UCSD-AML1 (cell line): ENCODE measurements around the gene CREG2.
"Not testable (repeated sequence)": the region's sequence is repeated elsewhere in the genome, so short reads cannot be mapped to it uniquely, and the experiment has no call there.

Experiments
- DNase-seq: peaks from one replicate; lab custom pipeline; 2025; ENCODE audit not compliant: unreplicated experiment; lab: John Stamatoyannopoulos, UW

CREG2 gene

DNA sequence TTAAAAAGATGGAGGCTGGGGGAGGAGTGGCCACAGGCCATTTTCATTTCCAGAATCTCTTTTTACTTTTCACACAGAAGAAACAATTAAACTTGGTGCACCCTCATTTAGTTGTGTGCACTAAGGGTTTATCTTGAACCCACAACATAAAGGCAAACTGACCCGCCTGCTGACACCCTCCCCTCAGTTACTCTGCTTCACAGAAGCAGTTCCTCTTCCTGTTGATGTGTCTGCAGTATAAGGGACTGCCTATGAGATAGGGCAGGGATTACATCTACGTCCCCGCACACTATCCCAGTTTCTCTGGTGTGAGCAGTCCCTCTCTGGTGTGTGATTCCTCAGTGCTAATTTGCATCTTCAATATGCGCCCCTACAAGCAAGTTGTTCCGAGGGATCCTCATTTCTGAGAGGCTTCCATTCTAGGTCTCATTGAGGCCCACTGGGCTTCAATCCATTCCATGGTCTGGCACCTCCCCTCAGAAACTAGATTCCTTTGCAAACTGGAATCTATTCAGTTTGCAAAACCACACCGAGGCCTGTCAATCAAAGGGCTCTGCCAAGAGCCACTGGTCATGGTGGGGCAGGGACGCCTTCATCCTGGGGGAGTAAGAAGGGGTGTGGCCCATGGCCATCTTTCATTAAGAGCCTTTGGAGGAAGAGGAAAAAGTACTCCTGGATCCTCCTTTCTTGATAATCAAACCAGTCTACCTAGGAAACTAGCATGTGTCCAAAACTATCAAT is 12.3 kb downstream of the CREG2 start:
- no peak for DNase-seq

DNA sequence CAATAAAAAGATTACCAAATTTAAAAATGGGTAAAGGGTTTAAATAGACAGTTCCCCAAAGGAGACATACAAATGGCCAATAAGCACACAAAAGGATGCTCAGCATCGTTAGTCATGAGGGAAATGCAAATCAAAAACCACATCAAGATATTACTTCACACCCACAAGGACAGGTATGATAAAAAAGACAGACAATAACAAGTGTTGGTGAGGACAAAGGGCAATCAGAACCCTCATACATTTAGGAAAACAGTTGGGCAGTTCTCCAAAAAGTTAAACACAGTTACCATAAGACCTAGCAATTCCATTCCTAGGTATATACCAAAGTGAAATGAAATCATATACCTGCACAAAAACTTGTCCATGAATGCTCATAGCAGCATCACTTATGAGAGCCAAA is 14.5 kb downstream of the CREG2 start:
- DNase-seq: no peak

DNA sequence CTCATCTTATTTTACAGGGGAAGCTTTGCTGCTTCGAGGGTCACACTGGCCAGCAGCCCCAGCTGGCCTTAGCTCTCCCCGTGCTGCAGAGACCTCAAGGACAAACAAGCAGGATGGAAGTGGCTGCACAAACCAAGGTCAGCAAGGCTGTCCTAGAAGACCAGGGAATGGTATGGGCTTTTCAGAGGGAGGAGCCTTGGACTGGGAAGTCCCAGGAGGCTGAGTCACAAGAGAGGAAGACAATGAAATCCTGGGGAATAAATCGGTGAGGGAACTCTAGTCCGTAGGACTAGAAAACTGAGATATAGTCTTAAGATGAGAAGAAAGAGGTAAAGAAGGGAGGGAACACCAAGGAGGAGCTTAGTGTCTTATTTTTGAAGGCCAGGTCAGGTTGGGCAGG is 15.7 kb downstream of the CREG2 start:
- no peak for DNase-seq

DNA sequence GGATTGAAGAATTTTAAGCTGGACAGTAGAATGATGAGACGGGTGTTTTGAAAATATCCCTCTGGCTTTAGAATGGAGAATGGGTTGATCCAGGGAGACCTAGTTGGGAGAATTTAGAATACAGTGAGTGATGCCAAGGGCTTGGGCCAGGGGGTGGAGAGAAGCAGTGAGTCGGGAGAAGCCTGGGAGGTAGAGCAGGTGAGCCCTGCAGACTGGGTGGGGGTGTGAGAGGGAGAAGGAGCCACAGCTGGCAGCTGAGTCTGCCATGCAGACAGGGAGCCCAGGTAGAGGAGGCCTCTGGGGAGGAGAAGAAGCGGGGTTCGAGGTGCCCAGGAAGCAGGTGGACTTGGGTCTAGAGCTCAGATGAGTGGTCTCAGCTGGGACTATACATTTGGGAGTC is 18.2 kb downstream of the CREG2 start:
- DNase-seq: no peak

DNA sequence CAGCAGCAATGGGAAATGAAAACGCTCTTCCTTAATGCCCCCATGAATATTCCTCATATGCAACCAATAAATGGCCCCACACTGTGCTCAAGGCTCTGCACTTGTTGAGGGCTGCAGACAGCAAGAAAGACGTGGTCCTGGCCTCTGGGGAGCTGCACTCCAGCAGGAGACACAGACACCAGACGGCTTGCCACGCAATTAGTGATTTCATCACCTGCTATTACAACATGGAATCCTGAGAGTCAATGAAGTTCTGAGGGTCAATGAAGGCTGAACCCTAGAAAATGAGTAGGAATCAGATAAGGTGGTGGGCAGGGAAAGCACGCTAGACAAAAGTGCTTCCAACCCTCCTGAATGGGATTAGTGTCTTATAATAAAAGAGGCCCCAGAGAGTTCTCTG is 18.9 kb downstream of the CREG2 start:
- no peak for DNase-seq

DNA sequence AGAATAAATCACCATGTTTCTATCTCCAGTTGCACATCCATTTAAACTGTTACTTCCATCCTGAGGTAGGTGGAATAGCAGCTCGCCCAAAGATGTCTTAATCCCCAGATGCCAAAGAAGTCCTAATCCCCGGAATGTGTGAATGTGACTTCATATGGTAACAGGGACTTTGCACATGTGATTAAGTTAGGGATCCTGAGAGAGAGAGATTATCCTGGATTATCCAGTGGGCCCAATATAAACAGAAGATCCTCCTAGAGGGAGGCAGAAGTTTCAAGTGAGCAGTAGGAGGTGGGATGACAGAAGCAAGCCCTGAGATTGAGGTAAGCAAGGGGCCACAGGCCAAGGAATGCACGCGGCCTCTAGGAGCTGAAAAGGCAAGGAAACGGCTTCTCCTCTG is 19.8 kb downstream of the CREG2 start:
- no peak for DNase-seq

DNA sequence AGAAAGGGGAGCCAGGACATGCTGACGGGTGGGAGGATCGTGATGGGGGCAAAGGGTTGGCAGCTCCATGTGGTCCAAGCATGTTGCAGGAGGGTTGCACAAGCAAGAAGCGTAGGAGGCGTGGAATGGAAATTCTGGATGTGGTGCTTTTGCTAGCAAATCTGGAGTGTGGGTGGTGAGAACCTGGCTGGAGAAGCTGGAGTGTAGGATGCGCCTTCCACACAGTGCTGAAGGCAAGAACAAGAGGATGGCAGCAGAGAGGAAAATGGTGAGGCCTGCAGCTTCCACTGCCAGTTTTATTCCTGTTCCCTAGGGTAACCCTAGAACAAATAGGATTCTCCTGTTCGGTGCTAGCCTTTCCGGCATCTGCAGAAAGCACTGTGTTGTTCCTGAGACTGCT is 22.4 kb downstream of the CREG2 start:
- no peak for DNase-seq

DNA sequence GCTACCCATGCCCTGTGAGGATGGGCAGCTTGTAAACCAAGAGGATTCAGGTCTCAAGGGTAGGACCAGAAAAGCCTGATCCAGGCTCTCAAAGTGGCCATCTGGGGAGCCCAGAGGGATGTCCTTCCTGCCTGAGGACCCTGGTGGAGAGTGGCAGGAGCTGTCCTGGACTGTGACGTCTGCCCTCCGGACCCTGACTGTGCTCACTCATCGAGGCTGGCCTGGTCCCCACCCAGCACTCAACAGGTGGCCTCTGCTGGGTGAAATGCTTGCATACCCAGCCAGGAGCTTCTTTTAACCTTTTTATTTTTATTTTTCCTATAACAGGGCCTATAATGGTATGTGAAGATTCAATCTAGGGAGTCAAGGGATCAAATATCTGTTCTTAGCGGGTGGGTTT is 24.5 kb downstream of the CREG2 start:
- no peak for DNase-seq

DNA sequence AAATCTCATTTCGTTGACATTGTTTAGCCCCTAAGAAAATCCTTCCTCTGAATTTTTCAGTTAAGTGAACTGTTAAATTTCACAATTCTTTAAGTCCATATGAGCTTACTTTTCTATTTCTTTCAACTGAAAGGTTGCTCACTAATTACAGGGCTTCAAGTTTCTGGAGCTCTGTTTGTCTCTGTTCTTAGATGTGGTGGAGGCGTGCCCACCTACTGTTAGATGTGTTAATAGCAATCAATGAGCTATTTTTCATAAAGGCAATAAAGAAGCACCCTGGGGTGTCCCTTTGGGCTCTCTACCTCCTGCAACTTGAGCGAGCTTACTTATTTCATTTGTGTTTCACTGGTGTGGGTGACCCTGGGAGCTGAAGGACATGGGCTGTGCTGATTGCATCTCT is 25.0 kb downstream of the CREG2 start:
- DNase-seq: no peak

DNA sequence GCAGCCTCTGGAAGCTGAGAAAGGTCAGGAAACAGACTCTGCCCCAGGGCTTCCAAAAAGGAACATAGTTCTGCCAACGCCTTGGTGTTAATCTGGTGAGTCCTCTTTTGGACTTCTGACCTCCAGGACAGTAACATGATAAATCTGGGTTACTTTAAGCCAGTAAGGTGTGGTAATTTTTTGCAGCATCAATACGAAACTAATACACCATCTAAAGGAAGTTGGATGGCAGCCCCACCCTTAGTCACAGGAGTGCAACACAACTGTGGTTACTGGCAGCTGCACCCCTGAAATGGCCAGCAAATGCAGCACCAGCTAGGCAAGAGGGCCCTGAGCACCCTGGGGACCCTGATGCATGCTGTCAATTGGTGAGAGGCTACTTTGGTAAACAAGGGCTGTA is 25.8 kb downstream of the CREG2 start:
- DNase-seq: no peak

DNA sequence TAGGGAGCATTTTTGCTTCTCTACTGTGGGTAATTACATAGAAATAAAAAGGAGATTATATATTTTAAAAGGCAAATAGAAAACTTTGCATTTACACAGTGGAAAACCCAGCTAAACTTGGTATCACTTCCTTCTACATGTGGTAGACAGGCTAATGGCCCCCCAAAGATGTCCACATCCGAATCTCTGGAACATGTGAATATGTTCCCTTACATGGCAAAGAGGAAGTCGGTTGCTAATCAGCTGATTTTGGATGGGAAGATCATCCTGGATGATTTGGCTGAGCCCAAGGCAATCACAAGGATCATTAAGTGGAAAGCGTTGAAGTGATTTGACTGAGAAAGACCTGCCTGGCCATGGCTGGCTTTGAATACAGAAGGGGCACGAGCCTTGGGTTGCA is 26.2 kb downstream of the CREG2 start:
- DNase-seq: no peak

DNA sequence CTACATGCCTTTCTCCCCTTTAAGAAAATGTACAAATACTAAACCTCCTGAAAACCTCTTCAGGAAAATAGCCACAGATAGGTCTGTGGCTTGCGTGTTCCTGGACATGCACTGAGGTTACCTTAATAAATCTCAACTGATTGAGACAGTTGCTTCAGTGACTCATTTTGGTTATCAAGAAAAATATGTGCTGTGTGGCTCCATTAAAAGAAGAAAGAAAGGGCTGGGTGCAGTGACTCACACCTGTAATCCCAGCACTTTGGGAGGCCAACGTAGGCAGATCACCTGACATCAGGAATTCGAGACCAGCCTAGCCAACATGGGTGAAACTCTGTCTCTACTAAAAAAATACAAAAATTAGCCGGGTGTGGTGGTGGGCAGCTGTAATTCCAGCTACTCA is 27.1 kb downstream of the CREG2 start:
- DNase-seq: no peak

DNA sequence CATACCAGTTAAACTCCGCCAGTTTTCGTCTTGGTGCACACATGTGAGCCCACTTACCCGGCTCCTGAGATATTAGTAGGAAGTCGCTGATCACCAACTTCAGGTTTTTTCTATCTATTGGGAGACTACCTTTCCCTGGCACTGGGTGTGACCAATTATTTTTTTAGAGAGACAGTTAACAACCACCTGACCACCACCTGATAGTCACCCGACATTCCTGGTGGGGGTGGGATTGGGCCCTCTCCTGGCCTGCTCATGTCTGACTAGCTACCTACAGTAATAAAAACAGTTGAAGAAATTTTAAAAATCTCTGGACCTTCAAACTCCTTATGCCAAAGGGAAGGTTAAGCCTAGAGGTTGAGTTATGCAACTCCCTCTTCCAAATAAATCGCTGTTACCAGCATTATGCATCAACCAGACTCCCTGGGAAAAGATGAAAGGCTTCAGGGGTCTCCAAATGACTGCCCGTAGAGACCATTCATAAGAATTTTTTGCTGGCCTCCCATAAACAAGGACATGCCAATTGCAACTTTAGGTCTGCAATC is 27.8 kb downstream of the CREG2 start:
- no peak for DNase-seq

DNA sequence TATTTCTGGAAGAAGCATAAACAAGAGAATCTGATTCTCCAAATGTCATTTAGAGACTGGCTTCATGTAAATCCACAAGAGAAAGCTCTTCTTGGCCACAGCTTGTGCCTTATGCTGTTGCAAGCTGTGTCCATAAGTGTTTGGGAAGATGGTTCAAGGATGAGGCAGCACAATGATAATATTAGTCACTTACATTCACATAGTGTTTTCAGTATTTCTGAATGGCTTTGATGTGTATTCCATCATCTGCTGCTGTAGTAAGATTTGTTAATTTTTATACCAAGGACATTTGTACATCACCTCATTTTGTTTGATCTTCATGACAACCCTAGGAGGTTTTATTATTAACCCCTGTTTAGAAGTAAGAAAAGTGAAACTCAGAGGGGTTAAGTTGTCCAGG is 29.9 kb downstream of the CREG2 start:
- no peak for DNase-seq

DNA sequence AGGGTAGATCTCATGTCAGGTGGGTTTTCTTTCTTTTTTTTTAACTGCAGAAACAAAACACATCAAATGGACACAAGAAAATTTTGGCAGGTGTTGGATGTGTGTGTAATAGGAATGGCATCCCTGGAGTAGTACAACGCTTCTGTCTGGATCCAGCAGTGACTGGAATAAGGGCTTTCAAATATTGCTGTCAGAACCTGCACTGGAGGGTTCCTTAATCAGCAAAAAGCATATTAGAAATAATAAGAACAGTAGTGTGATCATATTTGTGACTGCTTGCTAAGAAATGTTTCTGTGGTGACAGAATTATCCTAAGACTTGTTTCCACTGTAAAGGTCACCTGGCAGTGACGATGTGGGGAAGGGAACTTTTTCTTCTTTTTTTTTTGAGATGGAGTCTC is 30.8 kb downstream of the CREG2 start:
- no peak for DNase-seq

DNA sequence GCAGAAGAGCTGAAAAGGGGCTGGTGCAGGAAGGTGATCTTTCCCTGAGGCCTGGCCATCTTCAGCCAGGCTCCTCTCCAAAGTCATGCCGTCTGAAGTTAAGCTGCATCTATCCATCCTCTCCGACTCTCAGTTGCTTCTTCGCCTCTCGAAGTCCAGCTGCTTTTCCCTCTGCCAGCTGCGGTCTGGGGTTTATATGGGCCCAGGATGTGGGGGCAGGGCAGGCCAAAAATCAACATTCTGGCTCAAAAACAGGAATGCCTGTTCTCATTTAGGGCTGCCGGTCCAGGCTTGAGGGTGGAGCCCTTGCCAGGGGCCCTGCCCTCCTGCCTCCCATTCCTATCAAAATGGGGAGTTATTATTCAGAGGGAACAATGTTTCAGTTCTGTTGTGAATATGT is 31.2 kb downstream of the CREG2 start:
- DNase-seq: no peak

DNA sequence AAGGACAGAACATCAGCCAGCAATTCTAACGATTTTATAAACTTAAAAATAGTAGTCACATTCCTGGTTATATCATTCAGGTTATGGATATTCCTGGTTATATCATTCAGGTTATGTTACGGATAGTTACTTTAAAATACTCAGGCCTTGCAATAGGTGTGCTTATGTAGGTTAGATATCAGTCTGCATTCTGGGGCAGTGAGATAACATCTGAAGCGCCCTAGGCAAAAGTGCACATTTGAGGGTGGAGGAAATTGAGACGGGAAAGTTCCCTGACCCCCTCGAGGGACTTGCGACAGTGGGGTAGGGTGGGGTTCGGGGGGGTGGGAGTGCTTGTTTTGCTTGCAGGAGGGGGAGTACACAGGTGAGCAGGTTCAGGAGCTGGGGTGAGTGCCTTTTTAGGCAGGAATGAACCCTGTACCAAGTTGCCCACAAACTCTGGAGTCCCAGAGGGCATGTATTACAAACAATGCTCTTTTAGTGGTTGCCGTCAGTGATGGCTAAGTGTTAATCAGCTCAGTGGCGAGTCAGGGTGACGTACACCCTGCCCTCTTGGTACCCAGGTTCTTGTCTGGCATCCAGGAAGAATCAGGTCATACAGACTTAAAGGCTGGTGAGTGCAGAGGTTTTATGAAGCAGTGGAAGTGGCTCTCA is 31.8 kb downstream of the CREG2 start:
- DNase-seq: no peak

DNA sequence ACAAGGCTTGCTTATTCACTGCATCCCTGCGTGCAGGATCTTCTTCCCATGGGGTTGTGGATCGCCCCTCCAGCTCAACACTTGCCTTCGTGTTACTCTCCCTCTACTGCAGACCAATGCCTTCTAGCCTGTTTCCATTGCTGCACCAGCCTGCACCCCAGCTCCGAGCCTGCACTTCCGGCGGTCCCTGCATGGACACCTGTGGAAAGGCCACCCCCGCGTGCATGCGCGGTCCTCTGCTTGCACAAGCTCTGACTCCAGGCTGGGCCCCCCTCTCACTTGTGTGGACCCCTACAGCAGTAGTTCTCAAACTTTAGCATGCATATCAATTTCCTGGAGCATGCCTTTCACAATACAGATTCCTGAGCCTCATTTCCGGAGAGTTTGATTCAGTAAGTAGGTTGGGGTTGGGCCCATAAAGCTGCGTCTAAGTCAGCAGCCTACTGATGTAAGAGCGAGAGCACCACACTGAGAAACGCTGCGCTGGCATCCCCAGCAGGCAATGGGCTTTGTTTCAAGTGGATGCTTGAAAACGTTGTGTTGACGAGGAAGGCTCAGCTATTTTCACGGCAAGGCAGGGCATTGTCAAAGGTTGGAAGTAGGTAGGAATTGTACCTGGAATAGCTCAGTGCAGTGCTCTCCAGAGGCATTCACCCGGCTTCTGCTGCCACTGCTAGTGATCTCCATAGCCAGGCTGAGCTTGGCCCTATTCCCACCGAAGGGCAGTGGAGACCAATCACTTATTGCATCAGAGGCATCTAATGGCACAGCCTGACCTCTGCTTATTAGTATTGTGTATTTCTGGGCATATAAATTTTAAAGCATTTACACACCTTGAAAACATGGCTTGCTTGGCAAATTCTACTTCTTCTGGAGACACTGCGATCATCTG is 32.6 kb downstream of the CREG2 start:
- DNase-seq: no peak

DNA sequence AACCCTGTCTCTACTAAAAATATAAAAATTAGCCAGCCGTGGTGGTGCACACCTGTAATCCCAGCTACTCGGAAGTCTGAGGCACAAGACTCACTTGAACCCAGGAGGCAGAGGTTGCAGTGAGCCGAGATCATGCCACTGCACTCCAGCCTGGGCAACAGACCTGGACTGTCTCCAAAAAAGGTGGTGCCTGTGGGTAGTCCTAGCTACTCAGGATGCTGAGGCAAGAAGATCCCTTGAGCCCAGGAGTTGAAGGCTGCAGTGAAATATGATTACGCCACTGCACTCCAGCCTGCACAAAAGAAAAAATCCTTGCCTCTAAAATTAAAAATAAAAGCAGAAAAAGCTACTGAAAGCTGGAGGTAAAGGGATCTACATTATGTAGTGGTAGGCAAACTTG is 34.7 kb downstream of the CREG2 start:
- not testable (repeated sequence) for DNase-seq

DNA sequence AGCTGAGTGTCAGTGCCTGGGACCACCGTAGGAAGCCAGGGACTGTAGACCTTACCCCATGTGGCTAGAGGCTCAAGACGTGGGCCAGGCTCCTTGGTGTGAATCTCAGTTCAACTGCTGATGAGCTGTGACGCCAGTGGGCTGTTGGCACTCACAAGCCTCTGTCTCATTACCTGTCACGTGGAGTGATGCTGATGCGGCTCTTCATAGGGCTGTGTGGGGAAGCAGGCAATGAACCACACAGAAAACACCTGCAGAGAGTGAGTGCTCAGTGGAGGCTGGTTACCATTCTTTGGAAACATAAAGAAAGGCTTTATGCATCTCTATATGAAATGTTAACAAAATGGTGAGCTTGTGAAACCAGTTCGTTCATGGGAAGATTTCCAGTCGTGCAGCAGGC is 36.1 kb downstream of the CREG2 start:
- no peak for DNase-seq

DNA sequence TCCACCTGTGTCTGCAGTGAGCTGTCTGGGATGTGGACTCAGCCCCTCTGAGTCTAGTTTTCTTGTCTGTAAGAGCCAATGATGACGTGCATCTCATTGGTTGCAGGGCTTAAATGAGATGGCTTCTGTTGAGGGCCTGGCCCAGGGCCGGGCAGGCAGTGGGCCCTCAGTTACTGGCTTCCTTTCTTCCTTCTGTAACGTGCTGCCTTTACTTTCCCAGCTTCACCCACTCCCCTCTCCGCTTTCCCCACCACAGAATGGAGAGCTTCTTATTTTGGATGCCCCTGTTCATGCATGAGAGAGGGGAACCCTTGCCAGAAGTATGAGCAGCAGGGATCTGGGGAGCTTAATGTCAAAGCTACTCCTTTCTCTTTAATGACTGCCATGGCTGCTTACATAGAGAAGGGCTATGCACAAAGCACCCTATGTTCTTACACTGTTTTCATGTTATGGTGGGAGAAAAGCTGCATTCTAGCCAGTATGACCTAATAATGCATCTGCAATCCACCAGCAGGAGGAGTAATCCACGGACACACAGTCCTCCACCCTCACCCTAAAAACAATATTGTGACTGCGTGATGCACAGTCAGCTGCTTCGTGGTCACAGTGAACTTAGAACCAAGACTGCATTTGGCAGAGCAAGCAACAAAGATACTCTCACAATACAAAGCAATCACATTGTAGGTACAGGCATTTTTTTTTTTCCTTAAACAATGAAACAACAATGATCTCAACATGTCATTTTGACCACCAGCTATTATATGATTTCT is 37.2 kb downstream of the CREG2 start:
- no peak for DNase-seq
